GM18505 (cell line): ENCODE data around the gene ATG9B.

Experiments used
- ATAC-seq: cut with Tn5 transposase; IDR thresholded peaks from one replicate; pipeline ENCODE4 v1.9.1; 2021; ENCODE audit not compliant: unreplicated experiment
- POLR2A ChIP-seq: IDR thresholded peaks from 4 replicates; pipeline ENCODE4 v1.6.1; 2011; ENCODE audit warnings: borderline replicate concordance; ENCODE audit not compliant: insufficient read depth, insufficient read length; ENCODE audit errors: extremely low read depth

ATG9B gene

GRCh38 chr7:151024435-151025056 is at the start of gene ATG9B:
TSS of gene ATG9B (minus strand) at chr7:151024494. CDS start at chr7:151024423, 71 bp downstream.
- ATAC-seq, result no peak
- TF ChIP-seq POLR2A, result no peak

GRCh38 chr7:151073990-151074389 is 49.7 kb upstream of the ATG9B start:
- no peak for ATAC-seq
- TF ChIP-seq POLR2A, result no peak

GRCh38 chr7:151071032-151071866 is 47.0 kb upstream of the ATG9B start:
- no peak for TF ChIP-seq POLR2A
- ATAC-seq, result no peak

- TF ChIP-seq POLR2A, result no peak
- no peak for ATAC-seq
Observed at GRCh38 chr7:151070574-151070960, 46.3 kb upstream of the ATG9B start.

DNA sequence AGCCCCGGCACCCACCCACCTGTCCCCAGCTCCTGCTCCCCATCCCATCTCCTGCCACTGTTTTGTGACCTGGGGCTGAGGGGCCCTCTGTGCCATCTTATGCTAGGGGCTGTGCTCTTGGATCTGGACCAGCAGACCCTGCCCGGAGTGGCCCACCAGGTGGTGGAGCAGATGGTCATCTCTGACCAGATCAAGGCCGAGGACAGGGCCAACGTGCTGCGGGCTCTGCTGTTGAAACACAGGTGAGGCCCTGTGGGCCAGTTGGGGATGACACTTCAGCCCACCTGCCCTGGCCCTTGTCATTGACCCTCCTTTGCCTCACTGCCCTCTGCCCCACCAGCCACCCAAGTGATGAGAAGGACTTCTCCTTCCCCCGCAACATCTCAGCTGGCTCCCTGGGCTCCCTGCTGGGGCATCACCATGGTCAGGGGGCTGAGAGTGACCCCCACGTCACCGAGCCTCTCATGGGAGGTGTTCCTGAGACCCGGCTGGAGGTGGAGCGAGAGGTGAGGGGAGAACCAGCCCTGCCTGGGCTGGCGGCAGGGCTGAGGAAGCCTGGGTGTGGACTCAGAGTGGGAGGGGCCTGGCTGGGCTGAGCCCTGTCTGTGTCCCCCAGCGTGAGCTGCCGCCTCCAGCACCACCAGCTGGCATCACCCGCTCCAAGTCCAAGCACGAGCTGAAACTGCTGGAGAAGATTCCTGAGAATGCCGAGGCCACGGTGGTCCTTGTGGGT is 45.7 kb upstream of the ATG9B start:
- TF ChIP-seq POLR2A, result no peak
- no peak for ATAC-seq

GRCh38 chr7:151068069-151068773 is 43.9 kb upstream of the ATG9B start:
- TF ChIP-seq POLR2A, result no peak
- ATAC-seq, result no peak

GRCh38 chr7:151066273-151066974 is 42.1 kb upstream of the ATG9B start:
- TF ChIP-seq POLR2A, result no peak
- no peak for ATAC-seq

DNA sequence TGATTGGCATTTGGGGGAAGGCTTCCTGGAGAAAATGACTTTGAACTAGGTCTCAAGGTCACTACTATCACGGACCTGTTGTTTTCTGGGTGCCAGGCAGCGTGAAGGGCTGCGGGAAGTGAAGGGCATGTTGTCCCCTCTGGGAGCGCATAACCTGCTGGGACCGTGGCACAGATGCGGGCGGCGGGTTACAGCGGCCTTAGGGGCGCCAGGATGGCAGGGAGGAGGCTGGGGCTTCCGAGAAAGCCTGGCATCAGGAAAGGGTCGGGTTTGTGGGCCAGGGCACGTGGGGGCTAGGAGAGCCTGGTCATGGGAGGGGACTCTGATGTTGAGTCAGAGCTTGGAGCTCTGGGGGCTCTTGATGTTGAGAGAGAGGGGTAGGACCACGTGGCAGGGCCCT is 41.2 kb upstream of the ATG9B start:
- no peak for TF ChIP-seq POLR2A
- no peak for ATAC-seq

DNA sequence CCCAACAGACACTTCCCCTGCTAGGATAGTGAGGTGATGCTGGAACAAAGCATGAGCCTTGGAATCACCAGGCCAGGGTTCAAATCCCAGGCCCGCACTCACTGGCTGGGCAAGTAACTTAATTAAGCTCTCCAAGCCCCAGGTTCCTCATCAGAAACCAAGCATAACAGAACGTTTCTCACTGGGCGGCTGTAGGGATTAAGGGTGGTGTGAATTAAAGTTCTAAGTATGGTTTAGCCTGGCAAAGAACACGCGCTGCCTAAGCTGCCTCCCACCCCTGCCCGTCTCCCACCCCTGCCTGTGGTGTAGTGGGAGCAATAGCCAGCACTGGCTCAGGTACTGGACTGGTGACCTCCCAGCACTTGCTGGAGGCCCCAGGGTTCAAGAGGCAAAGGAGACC is 40.7 kb upstream of the ATG9B start:
- no peak for ATAC-seq
- TF ChIP-seq POLR2A, result no peak

DNA sequence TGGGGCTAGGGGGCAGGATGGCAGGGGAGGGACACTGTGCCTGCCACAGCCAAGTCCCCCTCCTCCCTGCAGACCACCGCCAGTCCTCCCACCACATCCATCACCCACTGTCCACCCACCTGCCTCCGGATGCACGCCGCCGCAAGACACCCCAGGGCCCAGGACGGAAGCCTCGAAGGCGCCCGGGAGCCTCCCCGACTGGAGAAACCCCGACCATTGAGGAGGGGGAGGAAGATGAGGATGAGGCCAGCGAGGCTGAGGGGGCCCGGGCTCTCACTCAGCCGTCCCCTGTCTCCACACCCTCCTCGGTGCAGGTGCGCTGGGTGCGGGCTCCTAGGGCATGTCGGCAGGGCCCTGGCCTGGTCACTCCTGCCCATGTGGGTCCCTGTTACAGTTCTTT is 40.2 kb upstream of the ATG9B start:
- no peak for TF ChIP-seq POLR2A
- ATAC-seq, result no peak

- no peak for ATAC-seq
- TF ChIP-seq POLR2A, result no peak
Observed at GRCh38 chr7:151063212-151063561, 38.9 kb upstream of the ATG9B start.

DNA sequence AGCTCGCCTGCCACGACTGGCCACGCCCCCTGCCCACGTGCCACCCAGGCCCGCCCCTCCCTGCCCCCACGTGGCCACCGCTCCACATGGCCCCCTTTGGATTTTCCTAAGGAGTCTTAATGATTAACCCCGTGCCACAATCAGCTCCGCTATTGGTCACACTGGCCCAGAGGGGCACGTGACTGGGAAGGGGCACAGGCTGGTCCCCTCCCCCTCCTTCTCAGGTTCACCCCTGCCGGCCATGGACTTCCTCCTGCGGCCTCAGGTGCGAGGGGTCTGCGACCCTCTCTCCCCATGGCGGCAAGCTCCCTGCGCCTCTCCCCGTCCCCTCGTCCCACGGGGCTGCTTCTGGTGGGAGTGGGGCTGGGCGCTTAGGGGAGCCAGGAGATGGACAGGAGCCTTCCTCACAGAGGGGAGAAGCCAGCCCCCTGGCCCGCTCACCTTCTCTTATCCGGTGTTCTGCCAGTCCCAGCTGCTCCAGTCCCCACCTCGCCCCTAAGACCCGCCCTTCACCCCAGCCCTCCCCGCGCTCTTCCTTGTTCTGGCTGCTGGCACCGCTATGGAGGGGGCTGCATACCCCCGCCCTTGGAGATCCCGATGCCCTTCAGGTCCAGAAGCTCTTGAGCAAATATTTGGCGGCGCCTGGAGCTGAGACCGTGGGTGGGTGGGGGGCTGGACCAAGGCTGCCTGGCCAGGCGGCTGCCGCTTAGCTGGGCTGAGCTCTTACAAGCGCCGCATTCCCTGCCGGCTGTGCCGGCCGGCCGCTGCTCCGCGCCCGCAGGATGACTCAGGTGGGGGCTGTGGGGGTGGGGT is 38.3 kb upstream of the ATG9B start:
- TF ChIP-seq POLR2A, result no peak
- no peak for ATAC-seq
